Measurements from ENCODE around the gene PDE10A. TPM values are rescaled to one million over a fixed set of nuclear protein-coding genes. Genes with fewer than 3 reads are reported as not detected.

Gene PDE10A
- total RNA-seq, 1 experiment from 2014 or later = 1.8 TPM

DNA sequence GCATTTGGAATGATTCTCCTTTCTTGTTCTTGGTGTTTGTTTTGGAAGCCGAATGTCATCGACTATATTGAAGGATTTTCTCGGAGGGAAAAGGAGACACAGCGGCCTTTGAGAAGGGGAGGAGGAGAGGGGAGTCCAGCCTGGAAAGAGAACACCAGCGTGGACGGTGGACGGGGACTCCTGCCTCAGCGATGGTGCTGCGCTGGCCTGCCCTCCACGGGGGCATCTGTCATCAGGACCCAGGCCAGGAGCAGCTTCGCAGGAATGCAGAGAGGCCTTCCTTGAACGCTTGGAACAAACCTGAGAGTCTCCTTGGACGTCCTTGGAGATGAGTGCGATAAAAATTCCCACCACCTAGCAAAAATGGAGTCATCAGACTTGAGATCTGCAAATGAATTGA lies 345.3 kb downstream of the PDE10A start:
- POLR2A ChIA-PET = no interaction called here
- no peak overlapping the region for H3K4me3 Mint-ChIP-seq (ENCODE audit: unreplicated experiment)
- no TSS peak for BruUV-seq (replicated peaks)
- H3K36me3 Mint-ChIP-seq (ENCODE audit: insufficient read depth, unreplicated experiment) = no peaks in the 10 kb centered on the region
- intact Hi-C loops (cut with micrococcal nuclease) = no loop called here
- DNase-seq (ENCODE audit: unreplicated experiment) = no peak
- no peaks in the 10 kb centered on the region for H3K4me1 Mint-ChIP-seq (ENCODE audit: insufficient read depth, unreplicated experiment)
- peaks cover 7% of the 10 kb centered on the region for H3K9me3 Mint-ChIP-seq (ENCODE audit: unreplicated experiment)
- CTCF ChIA-PET = no interaction called here
- TF ChIP-seq, protein P1, sequence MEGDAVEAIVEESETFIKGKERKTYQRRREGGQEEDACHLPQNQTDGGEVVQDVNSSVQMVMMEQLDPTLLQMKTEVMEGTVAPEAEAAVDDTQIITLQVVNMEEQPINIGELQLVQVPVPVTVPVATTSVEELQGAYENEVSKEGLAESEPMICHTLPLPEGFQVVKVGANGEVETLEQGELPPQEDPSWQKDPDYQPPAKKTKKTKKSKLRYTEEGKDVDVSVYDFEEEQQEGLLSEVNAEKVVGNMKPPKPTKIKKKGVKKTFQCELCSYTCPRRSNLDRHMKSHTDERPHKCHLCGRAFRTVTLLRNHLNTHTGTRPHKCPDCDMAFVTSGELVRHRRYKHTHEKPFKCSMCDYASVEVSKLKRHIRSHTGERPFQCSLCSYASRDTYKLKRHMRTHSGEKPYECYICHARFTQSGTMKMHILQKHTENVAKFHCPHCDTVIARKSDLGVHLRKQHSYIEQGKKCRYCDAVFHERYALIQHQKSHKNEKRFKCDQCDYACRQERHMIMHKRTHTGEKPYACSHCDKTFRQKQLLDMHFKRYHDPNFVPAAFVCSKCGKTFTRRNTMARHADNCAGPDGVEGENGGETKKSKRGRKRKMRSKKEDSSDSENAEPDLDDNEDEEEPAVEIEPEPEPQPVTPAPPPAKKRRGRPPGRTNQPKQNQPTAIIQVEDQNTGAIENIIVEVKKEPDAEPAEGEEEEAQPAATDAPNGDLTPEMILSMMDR (IDR thresholded peaks at IDR 0.05; ENCODE audit: unreplicated experiment) = no peak
- no peaks in the 10 kb centered on the region for H3K27me3 Mint-ChIP-seq (ENCODE audit: insufficient read depth, unreplicated experiment)
- H3K27ac Mint-ChIP-seq (ENCODE audit: low read depth, unreplicated experiment) = no peak overlapping the region

DNA sequence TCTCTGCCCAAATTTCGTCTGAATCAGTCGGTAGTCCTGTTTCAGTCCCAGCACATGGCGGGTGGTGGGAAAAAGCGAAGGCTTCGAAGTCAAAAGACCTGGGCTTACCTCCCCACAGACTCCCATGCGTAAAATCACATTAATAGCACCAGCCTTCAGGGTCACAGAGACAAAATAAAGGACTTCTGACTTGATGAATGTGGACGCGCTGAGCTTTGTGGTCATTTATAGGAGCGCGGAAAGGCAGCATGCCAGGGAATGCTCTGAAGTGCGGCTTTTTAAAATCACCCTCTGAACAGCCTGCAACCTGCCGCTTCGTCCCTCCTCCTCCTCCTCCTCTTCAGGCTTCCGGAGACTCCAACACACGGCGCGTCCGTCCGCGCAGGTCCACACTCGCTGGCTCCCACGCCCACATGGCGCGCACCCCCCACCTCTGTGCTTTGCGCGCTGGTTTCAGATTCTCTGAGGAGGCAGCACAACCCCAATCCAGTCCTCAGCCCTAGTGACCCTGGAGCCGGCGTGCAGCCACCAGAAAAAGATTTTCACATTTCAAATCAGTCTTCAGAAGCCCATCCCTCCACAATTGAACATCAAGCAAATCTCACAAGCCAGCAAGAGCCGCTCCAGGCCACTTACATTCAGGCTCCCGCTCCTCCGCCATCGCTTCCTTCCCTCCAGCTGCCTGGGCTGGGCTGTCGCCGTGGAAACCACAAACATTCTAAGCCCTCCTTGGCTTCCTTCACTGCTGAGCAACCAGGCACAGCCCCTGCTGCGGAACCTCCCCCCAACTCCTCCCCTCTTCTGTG lies 353.9 kb downstream of the PDE10A start, which contains the start of gene C6orf118:
Gene C6orf118 (minus strand): TSS at position 680 of the 806 bp plus-strand sequence. CDS start 19 bp downstream, at position 661.
- TF ChIP-seq, protein P1 (IDR thresholded peaks at IDR 0.05; ENCODE audit: unreplicated experiment) = no peak
- CTCF ChIA-PET = interaction anchor here (0.9 kb wide), 1 partner anchor 1091 kb away, joined by 4 read pairs; no protein-coding TSS in a partner anchor
- Mint-ChIP-seq H3K4me3 (ENCODE audit: unreplicated experiment) (peak within 1 kb of the TSS; percentile 81), H3K4me1 (ENCODE audit: insufficient read depth, unreplicated experiment) (no peaks in the 10 kb centered on the region), H3K27me3 (ENCODE audit: insufficient read depth, unreplicated experiment) (no peaks in the 10 kb centered on the region), H3K27ac (ENCODE audit: low read depth, unreplicated experiment) (no peak within 1 kb of the TSS), H3K36me3 (ENCODE audit: insufficient read depth, unreplicated experiment) (no peaks in the 10 kb centered on the region), H3K9me3 (ENCODE audit: unreplicated experiment) (no peaks in the 10 kb centered on the region)
- POLR2A ChIA-PET = no interaction called here
- no peak for DNase-seq (ENCODE audit: unreplicated experiment)
- no TSS peak for BruUV-seq (replicated peaks)
- intact Hi-C loops (cut with micrococcal nuclease) = no loop called here

DNA sequence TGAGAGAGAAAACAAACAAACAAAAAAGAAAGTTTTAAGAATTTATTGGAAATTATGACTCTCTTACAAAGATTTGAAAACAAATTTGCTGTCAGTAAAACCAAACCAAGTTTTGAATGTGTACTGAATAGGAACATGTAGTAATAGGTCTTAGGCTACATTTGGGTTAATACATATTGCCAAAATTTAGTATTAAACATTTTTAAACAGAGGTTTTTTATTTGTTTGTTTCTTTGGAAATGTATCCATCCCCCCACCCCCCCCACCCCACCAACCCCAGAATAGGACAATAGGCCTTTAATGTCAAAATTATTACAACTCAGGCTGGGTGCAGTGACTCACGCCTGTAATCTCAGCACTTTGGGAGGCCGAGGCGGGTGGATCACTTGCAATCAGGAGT lies 356.1 kb downstream of the PDE10A start:
- intact Hi-C loops (cut with micrococcal nuclease) = no loop called here

More for the DNA sequence above, 356.1 kb downstream of the PDE10A start:
- H3K9me3 Mint-ChIP-seq (ENCODE audit: unreplicated experiment) = peaks cover 5% of the 10 kb centered on the region
- no peaks in the 10 kb centered on the region for H3K4me1 Mint-ChIP-seq (ENCODE audit: insufficient read depth, unreplicated experiment)
- H3K27me3 Mint-ChIP-seq (ENCODE audit: insufficient read depth, unreplicated experiment) = no peaks in the 10 kb centered on the region
- BruUV-seq (replicated peaks) = no TSS peak
- POLR2A ChIA-PET = interaction anchor here (0.7 kb wide), 1 partner anchor 93 kb away, joined by 3 read pairs; no protein-coding TSS in a partner anchor
- H3K27ac Mint-ChIP-seq (ENCODE audit: low read depth, unreplicated experiment) = no peak overlapping the region
- H3K4me3 Mint-ChIP-seq (ENCODE audit: unreplicated experiment) = no peak overlapping the region
- no peak for DNase-seq (ENCODE audit: unreplicated experiment)
- TF ChIP-seq, protein P1 (IDR thresholded peaks at IDR 0.05; ENCODE audit: unreplicated experiment) = no peak
- no peaks in the 10 kb centered on the region for H3K36me3 Mint-ChIP-seq (ENCODE audit: insufficient read depth, unreplicated experiment)
- CTCF ChIA-PET = interaction anchor here (0.7 kb wide), 1 partner anchor 99 kb away, joined by 4 read pairs; no protein-coding TSS in a partner anchor

Data from MCF 10A (cell line).